Measurements from ENCODE around the gene CDH12.

- TF ChIP-seq CTCF (IDR thresholded peaks at IDR 0.05; ENCODE audit: insufficient read depth, low read length, poor library complexity, severe bottlenecking) (no peak), EZH2phosphoT487 (conservative IDR thresholded peaks at IDR 0.05; ENCODE audit: low read length) (no peak)
Measured at GRCh38 chr5:22245770-22246169, 607.4 kb downstream of the CDH12 start.
